22Rv1 (cell line): ENCODE measurements around the gene RAB11FIP3.

Experiments
- CTCF ChIP-seq: fragments of 450-650 bp; IDR thresholded peaks from 2 replicates; pipeline ENCODE4 v1.5.1; 2017; ENCODE audit warnings: mild to moderate bottlenecking
- ZFX ChIP-seq: fragments of 450-650 bp; IDR thresholded peaks from 2 replicates; pipeline ENCODE4 v1.6.1; 2017; ENCODE audit warnings: antibody characterized with exemption, borderline replicate concordance

- TF ChIP-seq CTCF (no peak), ZFX (no peak)
These were observed 46.1 kb upstream of the RAB11FIP3 start for GRCh38 chr16:379183-379960.
